Dendritic cell treated with granulocyte-macrophage colony-stimulating factor and Interleukin-4, amounts not matched to agents 40 ng/mL and 50 ng/mL, for 4 days (primary cell): ENCODE measurements around the gene AGBL1.

Experiments
- H3K27ac Mint-ChIP-seq: one replicate; pipeline ENCODE4 v1.8.0; 2022; ENCODE audit warnings: mild to moderate bottlenecking, mixed read lengths
- H3K27me3 Mint-ChIP-seq: one replicate; pipeline ENCODE4 v1.8.0; 2022; ENCODE audit warnings: mild to moderate bottlenecking, mixed read lengths
- H3K36me3 Mint-ChIP-seq: one replicate; pipeline ENCODE4 v1.8.0; 2022; ENCODE audit warnings: low read depth, mixed read lengths
- H3K4me1 Mint-ChIP-seq: one replicate; pipeline ENCODE4 v1.8.0; 2022; ENCODE audit warnings: low read depth, mixed read lengths
- H3K4me3 Mint-ChIP-seq: one replicate; pipeline ENCODE4 v1.8.0; 2022; ENCODE audit warnings: mild to moderate bottlenecking, moderate library complexity, mixed read lengths
- H3K9me3 Mint-ChIP-seq: one replicate; pipeline ENCODE4 v1.8.0; 2022; ENCODE audit warnings: mixed read lengths
- intact Hi-C: fragments of 100-400 bp; cut with micrococcal nuclease; formaldehyde crosslinking; loops from one replicate; pipeline ENCODE4 v1.15.0; 2022

AGBL1 gene

GRCh38 chr15:86373147-86373546, 293.5 kb downstream of the AGBL1 start:
- Mint-ChIP-seq H3K4me1 (no peaks in the 10 kb centered on the region), H3K27me3 (no peaks in the 10 kb centered on the region), H3K27ac (no peak overlapping the region), H3K36me3 (no peaks in the 10 kb centered on the region), H3K4me3 (no peak overlapping the region), H3K9me3 (peaks cover 51% of the 10 kb centered on the region)
- intact Hi-C loops, result no loop called here

- Mint-ChIP-seq H3K27ac (no peak overlapping the region), H3K27me3 (no peaks in the 10 kb centered on the region), H3K4me1 (no peaks in the 10 kb centered on the region), H3K9me3 (peaks cover 36% of the 10 kb centered on the region), H3K36me3 (no peaks in the 10 kb centered on the region), H3K4me3 (no peak overlapping the region)
- intact Hi-C loops, result no loop called here
Observed at GRCh38 chr15:86375733-86376280, 296.1 kb downstream of the AGBL1 start.

GRCh38 chr15:86377914-86378313, 298.2 kb downstream of the AGBL1 start:
- Mint-ChIP-seq H3K9me3 (peaks cover 22% of the 10 kb centered on the region), H3K27ac (no peak overlapping the region), H3K4me3 (no peak overlapping the region), H3K36me3 (no peaks in the 10 kb centered on the region), H3K27me3 (no peaks in the 10 kb centered on the region), H3K4me1 (no peaks in the 10 kb centered on the region)
- intact Hi-C loops, result no loop called here

GRCh38 chr15:86382341-86382740, 302.7 kb downstream of the AGBL1 start:
- Mint-ChIP-seq H3K4me1 (no peaks in the 10 kb centered on the region), H3K4me3 (no peak overlapping the region), H3K27ac (no peak overlapping the region), H3K27me3 (no peaks in the 10 kb centered on the region), H3K36me3 (no peaks in the 10 kb centered on the region), H3K9me3 (no peaks in the 10 kb centered on the region)
- intact Hi-C loops, result no loop called here

- intact Hi-C loops, result no loop called here
- no peak overlapping the region for H3K27ac Mint-ChIP-seq
- no peaks in the 10 kb centered on the region for H3K36me3 Mint-ChIP-seq
- H3K9me3 Mint-ChIP-seq, result no peaks in the 10 kb centered on the region
- H3K4me3 Mint-ChIP-seq, result no peak overlapping the region
- no peaks in the 10 kb centered on the region for H3K27me3 Mint-ChIP-seq
- H3K4me1 Mint-ChIP-seq, result no peaks in the 10 kb centered on the region
Observed at GRCh38 chr15:86383611-86384010, 303.9 kb downstream of the AGBL1 start.

- Mint-ChIP-seq H3K9me3 (no peaks in the 10 kb centered on the region), H3K36me3 (no peaks in the 10 kb centered on the region), H3K4me3 (no peak overlapping the region), H3K27me3 (no peaks in the 10 kb centered on the region), H3K4me1 (no peaks in the 10 kb centered on the region), H3K27ac (no peak overlapping the region)
- intact Hi-C loops, result no loop called here
Observed at GRCh38 chr15:86384186-86384585, 304.5 kb downstream of the AGBL1 start.

GRCh38 chr15:86392296-86392695, 312.6 kb downstream of the AGBL1 start:
- Mint-ChIP-seq H3K27ac (no peak overlapping the region), H3K9me3 (no peaks in the 10 kb centered on the region), H3K36me3 (no peaks in the 10 kb centered on the region), H3K4me1 (no peaks in the 10 kb centered on the region), H3K4me3 (no peak overlapping the region), H3K27me3 (no peaks in the 10 kb centered on the region)
- intact Hi-C loops, result no loop called here

GRCh38 chr15:86392874-86393273, 313.2 kb downstream of the AGBL1 start:
- Mint-ChIP-seq H3K4me1 (no peaks in the 10 kb centered on the region), H3K36me3 (no peaks in the 10 kb centered on the region), H3K9me3 (no peaks in the 10 kb centered on the region), H3K27ac (no peak overlapping the region), H3K27me3 (no peaks in the 10 kb centered on the region), H3K4me3 (no peak overlapping the region)
- intact Hi-C loops, result no loop called here

GRCh38 chr15:86394866-86395265, 315.2 kb downstream of the AGBL1 start:
- Mint-ChIP-seq H3K4me1 (no peaks in the 10 kb centered on the region), H3K9me3 (no peaks in the 10 kb centered on the region), H3K27ac (no peak overlapping the region), H3K36me3 (no peaks in the 10 kb centered on the region), H3K27me3 (no peaks in the 10 kb centered on the region), H3K4me3 (no peak overlapping the region)
- intact Hi-C loops, result no loop called here

- Mint-ChIP-seq H3K27ac (no peak overlapping the region), H3K4me3 (no peak overlapping the region)
- intact Hi-C loops, result no loop called here
Observed at GRCh38 chr15:86399041-86399954, 319.6 kb downstream of the AGBL1 start.

GRCh38 chr15:86403221-86403620, 323.6 kb downstream of the AGBL1 start:
- Mint-ChIP-seq H3K27me3 (no peaks in the 10 kb centered on the region), H3K4me3 (no peak overlapping the region), H3K4me1 (no peaks in the 10 kb centered on the region), H3K9me3 (peaks cover 12% of the 10 kb centered on the region), H3K27ac (no peak overlapping the region), H3K36me3 (no peaks in the 10 kb centered on the region)
- intact Hi-C loops, result no loop called here

More at GRCh38 chr15:86399041-86399954, 319.6 kb downstream of the AGBL1 start:
- Mint-ChIP-seq H3K9me3 (peaks cover 12% of the 10 kb centered on the region), H3K36me3 (no peaks in the 10 kb centered on the region), H3K27me3 (no peaks in the 10 kb centered on the region), H3K4me1 (no peaks in the 10 kb centered on the region)

GRCh38 chr15:86403914-86404583, 324.4 kb downstream of the AGBL1 start:
- H3K27ac Mint-ChIP-seq, result no peak overlapping the region
- H3K4me1 Mint-ChIP-seq, result no peaks in the 10 kb centered on the region
- H3K9me3 Mint-ChIP-seq, result peaks cover 12% of the 10 kb centered on the region
- H3K4me3 Mint-ChIP-seq, result no peak overlapping the region
- intact Hi-C loops, result no loop called here
- H3K36me3 Mint-ChIP-seq, result no peaks in the 10 kb centered on the region
- H3K27me3 Mint-ChIP-seq, result no peaks in the 10 kb centered on the region

- H3K4me1 Mint-ChIP-seq, result no peaks in the 10 kb centered on the region
Observed at GRCh38 chr15:86408261-86408660, 328.6 kb downstream of the AGBL1 start.

GRCh38 chr15:86411916-86412315, 332.2 kb downstream of the AGBL1 start:
- no peak overlapping the region for H3K27ac Mint-ChIP-seq
- H3K4me3 Mint-ChIP-seq, result no peak overlapping the region
- H3K4me1 Mint-ChIP-seq, result no peaks in the 10 kb centered on the region
- no peaks in the 10 kb centered on the region for H3K27me3 Mint-ChIP-seq
- intact Hi-C loops, result no loop called here
- peaks cover 2% of the 10 kb centered on the region for H3K9me3 Mint-ChIP-seq
- H3K36me3 Mint-ChIP-seq, result no peaks in the 10 kb centered on the region

More at GRCh38 chr15:86408261-86408660, 328.6 kb downstream of the AGBL1 start:
- H3K4me3 Mint-ChIP-seq, result no peak overlapping the region
- intact Hi-C loops, result no loop called here
- H3K27me3 Mint-ChIP-seq, result no peaks in the 10 kb centered on the region
- H3K27ac Mint-ChIP-seq, result no peak overlapping the region
- no peaks in the 10 kb centered on the region for H3K36me3 Mint-ChIP-seq
- peaks cover under 1% of the 10 kb centered on the region for H3K9me3 Mint-ChIP-seq
